GM06990 (cell line): Measurements from ENCODE around the gene KRT3.

ENCODE experiments used
- DNase-seq: peaks from one replicate; pipeline ENCODE4 v3.0.0-alpha.2; 2011; ENCODE audit not compliant: insufficient read length; ENCODE audit errors: extremely low read depth
- H3K27me3 ChIP-seq: replicated peaks from 2 replicates; pipeline ENCODE4 v1.6.0; 2011; ENCODE audit warnings: low read length; ENCODE audit not compliant: control insufficient read depth, insufficient read depth
- H3K36me3 ChIP-seq: 2 replicates; pipeline ENCODE4 v1.5.1; 2011; ENCODE audit warnings: low read length; ENCODE audit not compliant: control insufficient read depth, insufficient read depth
- H3K4me3 ChIP-seq: replicated peaks from 2 replicates; pipeline ENCODE4 v1.5.1; 2011; ENCODE audit warnings: low read depth, mild to moderate bottlenecking, control low read depth, low read length
- TF ChIP-seq, protein P1 (sequence below): IDR thresholded peaks from 2 replicates; pipeline ENCODE4 v1.5.1; 2011; ENCODE audit warnings: low read length, control low read depth, mild to moderate bottlenecking, inconsistent platforms; ENCODE audit not compliant: insufficient read depth, poor library complexity, severe bottlenecking

Gene KRT3

DNA sequence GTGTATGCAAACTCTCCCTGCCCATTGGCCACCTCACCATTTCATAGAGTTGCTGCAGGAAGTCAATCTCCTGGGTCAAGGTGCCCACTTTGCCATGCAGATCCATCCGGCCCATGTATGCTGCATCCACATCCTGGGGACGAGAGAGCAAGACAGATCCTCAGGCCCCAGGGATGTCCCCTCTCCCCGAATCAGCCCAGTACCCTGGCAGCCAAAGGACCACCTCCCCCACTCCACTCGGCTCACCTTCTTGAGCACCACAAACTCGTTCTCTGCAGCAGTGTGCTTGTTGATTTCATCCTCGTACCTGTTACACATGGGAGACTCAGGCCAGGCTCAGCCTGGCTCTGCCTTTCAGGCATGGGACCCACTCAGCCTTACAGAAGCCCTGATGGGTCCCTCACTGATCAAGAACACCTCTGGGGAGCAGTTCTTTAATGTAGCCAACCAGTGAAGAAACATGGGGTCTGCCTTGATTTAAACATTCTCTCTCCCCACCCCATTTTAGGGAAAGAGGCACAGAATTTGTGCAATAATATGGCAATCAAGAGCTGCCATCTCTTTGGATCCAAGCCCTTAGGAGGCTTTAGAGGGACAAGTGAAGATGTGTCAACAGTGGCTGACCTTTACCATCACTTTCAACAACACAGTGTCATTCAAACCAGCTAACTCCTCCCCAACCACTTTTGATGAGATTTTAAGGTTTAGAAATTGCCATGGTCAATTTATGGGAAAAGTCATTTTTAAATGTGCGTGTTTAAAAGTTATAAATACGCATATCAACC lies 34.3 kb upstream of the KRT3 start:
- H3K27me3 ChIP-seq: no peaks in the 10 kb centered on the region; the same call in none of the 2 replicates
- TF ChIP-seq, protein P1, sequence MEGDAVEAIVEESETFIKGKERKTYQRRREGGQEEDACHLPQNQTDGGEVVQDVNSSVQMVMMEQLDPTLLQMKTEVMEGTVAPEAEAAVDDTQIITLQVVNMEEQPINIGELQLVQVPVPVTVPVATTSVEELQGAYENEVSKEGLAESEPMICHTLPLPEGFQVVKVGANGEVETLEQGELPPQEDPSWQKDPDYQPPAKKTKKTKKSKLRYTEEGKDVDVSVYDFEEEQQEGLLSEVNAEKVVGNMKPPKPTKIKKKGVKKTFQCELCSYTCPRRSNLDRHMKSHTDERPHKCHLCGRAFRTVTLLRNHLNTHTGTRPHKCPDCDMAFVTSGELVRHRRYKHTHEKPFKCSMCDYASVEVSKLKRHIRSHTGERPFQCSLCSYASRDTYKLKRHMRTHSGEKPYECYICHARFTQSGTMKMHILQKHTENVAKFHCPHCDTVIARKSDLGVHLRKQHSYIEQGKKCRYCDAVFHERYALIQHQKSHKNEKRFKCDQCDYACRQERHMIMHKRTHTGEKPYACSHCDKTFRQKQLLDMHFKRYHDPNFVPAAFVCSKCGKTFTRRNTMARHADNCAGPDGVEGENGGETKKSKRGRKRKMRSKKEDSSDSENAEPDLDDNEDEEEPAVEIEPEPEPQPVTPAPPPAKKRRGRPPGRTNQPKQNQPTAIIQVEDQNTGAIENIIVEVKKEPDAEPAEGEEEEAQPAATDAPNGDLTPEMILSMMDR: no peak
- H3K36me3 ChIP-seq: no peaks in the 10 kb centered on the region
- no peak for DNase-seq
- no peak overlapping the region for H3K4me3 ChIP-seq

- H3K27me3 ChIP-seq: no peaks in the 10 kb centered on the region; the same call in none of the 2 replicates
Observed at GRCh38 chr12:52828591-52829021, 32.7 kb upstream of the KRT3 start.

DNA sequence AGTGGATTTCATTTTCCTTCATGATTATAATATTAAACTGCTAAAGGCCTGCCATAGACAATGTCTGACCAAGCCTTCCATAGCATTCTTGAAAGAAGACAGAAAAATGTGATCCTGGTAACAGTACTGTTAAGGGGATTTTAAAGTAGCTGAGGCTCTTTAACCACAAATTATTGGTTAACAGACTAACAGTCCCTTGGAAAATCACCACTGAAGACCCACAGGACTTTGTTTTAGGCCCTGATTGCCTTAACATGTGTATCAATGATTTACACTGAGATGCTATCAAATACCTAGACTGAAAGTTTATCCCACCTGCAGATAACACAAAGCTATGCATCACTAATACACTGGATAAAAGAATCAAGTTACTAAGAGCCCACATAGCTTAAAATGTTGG lies 32.2 kb upstream of the KRT3 start:
- H3K4me3 ChIP-seq: no peak overlapping the region
- H3K27me3 ChIP-seq: no peaks in the 10 kb centered on the region; the same call in none of the 2 replicates
- DNase-seq: no peak
- H3K36me3 ChIP-seq: no peaks in the 10 kb centered on the region
- TF ChIP-seq, protein P1: no peak

More at GRCh38 chr12:52828591-52829021, 32.7 kb upstream of the KRT3 start:
- DNase-seq: no peak
- Histone ChIP-seq H3K36me3 (no peaks in the 10 kb centered on the region), H3K4me3 (no peak overlapping the region)
- TF ChIP-seq, protein P1: no peak

DNA sequence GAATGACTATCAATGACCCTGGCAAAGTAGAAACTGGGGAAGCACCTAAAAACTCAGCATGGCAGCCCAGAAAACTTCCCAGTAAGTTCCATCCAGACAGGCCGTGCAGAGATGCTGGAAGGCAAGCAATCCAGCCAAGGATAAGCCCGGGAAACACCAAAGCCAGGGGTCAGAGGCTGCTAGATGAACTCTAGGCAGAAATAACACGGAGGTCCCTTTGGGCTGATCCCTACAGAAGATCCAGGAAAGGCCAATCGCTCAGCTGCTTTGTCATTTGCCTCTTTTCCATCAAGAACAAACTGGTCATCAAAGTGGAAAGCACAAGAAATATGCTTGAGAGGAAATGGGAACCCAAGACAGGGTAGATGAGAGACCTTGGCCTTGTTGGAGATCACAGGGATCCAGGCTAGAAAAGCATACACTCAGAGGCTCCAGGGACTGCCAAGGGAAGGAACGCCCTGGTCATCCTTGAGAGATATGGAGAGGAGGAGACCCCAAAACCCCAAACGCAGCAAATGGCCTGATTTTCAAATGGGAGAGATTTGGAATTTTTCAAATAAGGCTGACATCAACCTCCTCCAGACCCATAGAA lies 31.7 kb upstream of the KRT3 start:
- DNase-seq: no peak
- Histone ChIP-seq H3K36me3 (no peaks in the 10 kb centered on the region), H3K27me3 (no peaks in the 10 kb centered on the region; the same call in none of the 2 replicates), H3K4me3 (no peak overlapping the region)
- TF ChIP-seq, protein P1: no peak

DNA sequence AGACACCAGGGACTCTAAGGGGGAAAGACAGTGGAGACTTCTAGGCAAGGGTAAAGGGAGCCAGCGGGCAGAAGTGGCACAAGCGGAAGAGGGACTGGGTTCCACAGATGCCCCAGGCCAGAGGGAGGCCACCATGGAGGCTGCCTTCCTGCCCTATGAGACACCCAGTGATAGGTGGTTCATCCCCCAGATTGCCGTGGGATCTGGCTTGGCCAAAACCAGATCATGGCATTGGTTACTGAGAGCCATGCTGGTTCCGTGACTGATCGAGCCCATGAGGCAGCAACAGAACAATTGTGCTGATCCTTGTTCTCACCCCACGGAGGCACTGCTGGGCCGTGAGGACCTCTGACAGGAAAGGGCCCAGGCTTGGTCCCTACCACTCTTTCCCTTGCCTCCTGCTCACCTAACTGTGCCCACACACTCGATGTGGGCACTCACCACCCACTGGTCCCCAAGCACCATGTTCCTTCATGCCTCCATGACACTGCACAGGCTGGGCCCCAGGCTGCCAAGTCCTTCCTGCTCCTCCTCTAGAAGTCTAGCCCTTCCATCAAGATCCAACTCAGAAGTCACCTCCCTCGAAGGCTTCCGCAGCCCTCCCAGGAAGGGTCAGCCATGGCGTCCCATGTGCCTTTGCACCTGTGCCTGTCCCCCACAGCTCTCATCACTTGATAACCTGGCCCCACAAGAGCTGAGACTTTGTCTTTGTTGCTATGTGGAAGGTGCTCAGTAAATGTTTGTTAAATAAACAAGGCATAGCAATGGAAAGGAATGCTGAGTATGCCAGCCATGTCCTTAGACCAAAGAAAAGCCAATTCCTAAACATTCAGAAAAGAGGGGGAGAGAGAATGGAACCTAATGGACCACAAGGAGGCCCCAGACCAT lies 30.9 kb upstream of the KRT3 start:
- Histone ChIP-seq H3K27me3 (no peaks in the 10 kb centered on the region; the same call in none of the 2 replicates), H3K4me3 (no peak overlapping the region), H3K36me3 (no peaks in the 10 kb centered on the region)
- no peak for DNase-seq
- TF ChIP-seq, protein P1: no peak
